Iris pigment epithelial cell (primary cell): ENCODE results near the gene XRCC1.
"Not testable (repeated sequence)": the region's sequence is repeated elsewhere in the genome, so short reads cannot be mapped to it uniquely, and the experiment has no call there.

ENCODE experiments used
- DNase-seq: peaks from one replicate; pipeline ENCODE4 v3.0.0-alpha.2; 2011; ENCODE audit warnings: low read depth

The XRCC1 gene

DNA sequence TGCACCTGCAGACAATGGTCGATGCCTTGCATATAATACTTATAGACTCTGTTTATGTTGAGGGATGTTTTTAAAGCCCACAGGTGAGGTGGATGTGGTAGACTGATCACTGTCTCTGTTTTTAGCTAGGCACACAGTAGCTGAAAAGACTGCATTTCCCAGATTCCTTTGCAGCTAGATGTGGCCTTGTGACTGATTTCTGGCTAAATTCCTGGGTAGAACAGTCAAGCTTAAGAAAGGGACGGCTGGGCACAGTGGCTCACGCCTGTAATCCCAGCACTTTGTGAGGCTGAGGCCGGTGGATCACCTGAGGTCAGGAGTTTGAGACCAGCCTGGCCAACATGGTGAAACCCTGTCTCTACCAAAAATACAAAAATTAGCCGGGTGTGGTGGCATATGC lies 25.0 kb upstream of the XRCC1 start:
- not testable (repeated sequence) for DNase-seq

- no peak for DNase-seq
Measured at GRCh38 chr19:43599635-43600295, 24.4 kb upstream of the XRCC1 start.

- no peak for DNase-seq
Measured at GRCh38 chr19:43598445-43599240, 23.3 kb upstream of the XRCC1 start.

GRCh38 chr19:43597876-43598275 lies 22.5 kb upstream of the XRCC1 start:
- no peak for DNase-seq

GRCh38 chr19:43596842-43597461 lies 21.6 kb upstream of the XRCC1 start:
- DNase-seq, result peak; percentile 19

DNA sequence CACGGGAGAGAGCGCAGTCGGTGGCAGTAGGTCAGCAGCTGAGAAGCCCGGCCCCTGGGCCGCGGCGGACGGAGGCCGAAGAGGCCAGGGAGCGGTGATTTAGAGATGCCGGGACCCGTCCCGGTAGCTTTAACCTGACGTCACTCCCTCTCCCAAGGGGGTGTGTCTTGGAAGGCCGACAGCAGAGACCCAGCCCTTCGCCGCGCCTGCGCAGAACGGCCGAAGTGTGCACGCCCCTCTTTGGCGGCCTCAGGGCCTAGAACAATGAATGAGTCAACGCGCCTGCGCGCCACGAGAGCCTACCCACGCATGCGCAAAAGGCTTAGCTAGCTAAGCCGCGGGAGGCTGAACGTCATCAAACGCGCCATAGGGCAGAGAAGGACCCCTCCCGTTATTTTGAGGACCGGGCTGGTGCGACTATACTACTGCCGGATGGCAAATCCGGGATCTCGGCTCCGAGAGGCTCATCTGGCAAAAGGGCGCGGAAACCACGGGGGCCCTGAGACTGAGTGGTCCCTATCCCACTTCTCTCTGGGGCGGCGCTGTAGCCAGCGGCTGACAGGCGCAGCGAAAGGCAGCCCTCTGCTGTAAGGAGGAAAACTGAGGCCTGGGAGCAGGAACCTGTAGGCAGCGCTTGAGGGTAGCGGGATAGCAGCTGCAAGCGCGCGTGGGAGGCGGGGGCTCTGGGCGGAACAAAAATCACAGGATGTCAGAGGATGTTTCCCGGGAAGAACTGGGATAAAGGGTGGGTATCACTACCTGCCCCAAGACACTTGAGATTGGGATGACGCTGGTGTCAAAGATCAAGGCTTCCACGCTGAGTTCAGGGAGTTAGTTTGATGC lies 20.9 kb upstream of the XRCC1 start, which contains the start of the genes IRGQ and ZNF576:
TSS of gene IRGQ (minus strand) at position 136 of the 843 bp plus-strand sequence. CDS start 796 bp downstream, outside the sequence.
TSS of gene ZNF576 (plus strand) at position 597 of the 843 bp plus-strand sequence. CDS start 514 bp downstream, outside the sequence.
- DNase-seq, result peak; percentile 98

GRCh38 chr19:43595605-43595998 lies 20.3 kb upstream of the XRCC1 start:
- no peak for DNase-seq

DNA sequence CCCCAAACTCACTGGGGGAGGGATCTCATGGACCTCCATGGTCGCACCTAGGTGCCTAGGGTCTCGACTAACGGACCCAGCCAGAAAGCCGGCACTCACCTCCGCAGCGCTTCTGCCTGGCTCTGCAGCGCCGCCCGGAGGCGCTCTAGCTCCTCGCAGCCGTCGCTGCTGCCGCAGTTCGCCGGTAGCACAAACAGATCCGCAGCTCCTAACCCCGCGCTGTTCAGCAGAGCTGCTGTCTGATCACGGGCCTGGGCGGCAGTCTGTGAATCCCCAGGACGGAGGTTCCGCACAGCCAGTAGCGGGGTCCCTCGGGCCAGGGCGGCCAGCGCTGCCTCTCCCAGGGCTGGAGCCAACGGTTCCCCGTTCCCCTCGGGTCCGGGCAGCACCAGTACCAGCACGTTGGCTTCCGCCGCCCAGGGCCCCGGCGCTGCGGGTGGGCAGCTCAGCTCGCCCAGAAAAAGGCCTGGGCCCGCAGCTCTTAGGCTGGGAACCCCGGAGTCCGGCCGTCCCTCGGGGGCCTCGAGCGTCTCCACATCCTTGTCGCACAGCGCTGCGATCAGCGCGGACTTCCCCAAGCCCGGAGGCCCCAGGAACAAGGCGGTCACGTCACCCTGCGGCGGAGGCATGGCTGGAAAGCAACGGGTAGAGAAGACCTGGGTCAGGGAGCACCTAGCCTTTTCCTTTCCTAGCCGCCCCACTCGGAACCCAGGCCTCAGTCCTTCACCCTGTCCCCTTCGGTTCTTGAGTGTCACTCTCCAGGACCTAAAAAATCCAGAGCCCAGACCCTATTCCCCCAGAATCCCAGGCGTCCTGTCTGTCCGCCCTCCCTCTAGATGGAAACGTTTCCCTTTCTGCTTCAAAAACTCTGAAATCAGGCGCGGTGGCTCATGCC lies 19.6 kb upstream of the XRCC1 start:
- peak; percentile 77 for DNase-seq

DNA sequence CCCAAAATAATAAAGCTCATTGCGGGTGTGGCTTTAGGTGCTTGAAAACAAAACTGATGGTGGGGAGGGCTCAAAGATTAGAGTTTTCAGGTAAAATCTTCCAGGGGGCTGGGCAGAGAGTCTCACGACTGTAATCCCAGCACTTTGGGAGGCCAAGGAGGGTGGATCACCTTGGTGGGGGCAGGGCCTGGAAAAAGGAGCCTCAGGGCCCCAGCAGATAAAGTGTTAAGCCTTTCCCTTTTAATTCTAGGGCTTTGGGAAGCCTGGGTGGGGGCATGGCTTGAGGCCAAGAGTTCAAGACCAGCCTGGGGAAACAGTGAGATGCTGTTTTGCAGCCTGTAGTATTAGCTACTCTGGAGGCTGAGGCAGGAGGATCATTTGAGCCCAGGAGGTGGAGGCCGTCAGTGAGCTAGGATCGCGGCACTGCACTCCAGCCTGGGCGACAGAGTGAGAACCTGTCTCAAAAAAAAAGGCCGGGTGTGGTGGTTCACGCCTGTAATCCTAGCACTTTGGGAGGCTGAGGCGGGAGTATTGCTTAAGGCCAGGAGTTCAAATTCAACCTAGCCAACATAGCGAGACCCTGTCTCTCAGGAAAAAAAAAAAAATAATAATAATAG lies 18.9 kb upstream of the XRCC1 start:
- no peak for DNase-seq

DNA sequence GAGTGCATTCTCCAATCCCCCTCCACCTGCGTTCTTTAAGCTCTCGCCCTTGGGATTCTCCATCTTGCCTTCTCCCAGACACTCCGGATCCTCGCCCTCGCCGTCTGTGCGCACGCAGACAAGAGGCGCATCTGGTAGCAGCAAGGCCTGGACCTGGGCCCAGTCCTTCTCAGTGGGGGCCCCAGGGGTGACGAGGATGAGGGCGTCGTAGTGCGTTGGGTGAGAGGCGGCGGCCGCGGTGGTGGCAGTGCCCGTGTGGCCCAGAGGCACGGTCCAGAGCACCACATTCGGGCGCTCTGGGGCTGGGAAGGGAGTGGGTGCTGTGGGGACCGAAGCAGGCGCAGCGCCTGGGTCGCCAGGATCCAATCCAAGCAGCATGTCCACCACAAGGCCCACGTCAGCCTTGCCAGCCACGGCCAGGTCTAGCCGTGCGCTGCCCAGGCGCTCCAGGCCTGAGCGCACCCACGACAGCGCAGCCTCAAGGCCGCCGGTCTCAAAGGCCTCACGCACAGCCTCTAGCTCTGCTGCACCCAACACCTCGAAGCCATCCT lies 17.5 kb upstream of the XRCC1 start:
- no peak for DNase-seq

- no peak for DNase-seq
Measured at GRCh38 chr19:43591904-43592772, 16.8 kb upstream of the XRCC1 start.

- DNase-seq, result no peak
Measured at GRCh38 chr19:43589678-43590077, 14.4 kb upstream of the XRCC1 start.

GRCh38 chr19:43589277-43589676 lies 13.9 kb upstream of the XRCC1 start:
- DNase-seq, result no peak

GRCh38 chr19:43587029-43587428 lies 11.7 kb upstream of the XRCC1 start:
- not testable (repeated sequence) for DNase-seq

DNA sequence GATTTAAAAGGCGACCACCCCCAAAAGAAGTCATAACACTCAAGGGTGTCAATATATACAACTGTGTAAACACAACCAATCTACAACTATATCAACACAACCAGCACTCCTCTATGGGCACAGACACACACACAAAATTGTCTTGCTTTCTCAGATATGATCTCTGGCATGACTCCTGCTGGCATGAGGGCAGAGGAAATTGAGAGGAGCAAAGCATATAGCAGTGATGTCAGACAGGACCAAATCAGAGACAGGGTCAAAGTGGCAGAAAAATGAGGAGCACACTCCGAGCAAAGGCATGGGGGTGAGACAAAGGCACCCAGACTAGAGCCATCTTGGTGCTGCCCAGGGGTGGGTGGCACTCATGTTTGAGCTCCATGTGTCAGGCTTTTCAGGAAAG lies 11.0 kb upstream of the XRCC1 start:
- no peak for DNase-seq

DNA sequence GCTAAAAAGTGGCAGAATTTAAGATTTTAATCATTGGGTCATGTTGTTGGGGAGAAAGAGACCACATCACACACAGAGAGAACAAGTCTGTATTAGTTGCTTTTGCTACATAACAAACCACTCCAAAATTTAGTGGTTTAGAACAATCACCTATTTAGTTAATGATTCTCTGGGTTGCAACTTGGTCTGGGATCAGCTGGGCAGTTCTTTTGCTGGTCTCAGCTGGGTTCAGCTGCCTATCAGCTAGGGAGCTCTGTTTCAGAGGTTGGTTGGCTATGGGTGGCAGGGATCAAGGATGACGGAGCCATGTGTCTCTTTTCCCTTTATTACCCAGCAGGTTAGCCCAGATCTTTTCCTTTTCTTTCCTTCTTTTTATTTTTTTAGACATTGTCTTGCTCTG lies 9.2 kb upstream of the XRCC1 start:
- DNase-seq, result no peak

- DNase-seq, result no peak
Measured at GRCh38 chr19:43582495-43582894, 7.2 kb upstream of the XRCC1 start.

- no peak for DNase-seq
Measured at GRCh38 chr19:43581467-43581866, 6.1 kb upstream of the XRCC1 start.

- DNase-seq, result no peak
Measured at GRCh38 chr19:43578787-43579186, 3.5 kb upstream of the XRCC1 start.
